IMR-90 (cell line): ENCODE results near the gene PCDHGB1. TPM values are rescaled to one million over a fixed set of nuclear protein-coding genes. Genes with fewer than 3 reads are reported as not detected.

Experiments
- ATAC-seq: fragments of 200-7000 bp; cut with Tn5 transposase; 2 replicates; pipeline ENCODE4 v1.9.1; 2020; ENCODE audit warnings: low read depth, mild to moderate bottlenecking, moderate library complexity
- BruUV-seq: library from RNA; stranded (reverse); fragments of 400-500 nt; replicated peaks from 2 replicates; lab custom pipeline; 2021; lab: Mats Ljungman, UMichigan
- CTCF ChIA-PET: fragments of 300-600 bp; formaldehyde crosslinking; extraction: SDS; loops from one replicate; lab custom pipeline; 2021; ENCODE audit warnings: antibody characterized with exemption; lab: Yijun Ruan, JAX
- POLR2A ChIA-PET: fragments of 300-600 bp; sonication (Branson Sonifier 250); formaldehyde crosslinking; loops from one replicate; lab custom pipeline; 2022; ENCODE audit warnings: antibody characterized with exemption; ENCODE audit not compliant: unreplicated experiment; lab: Charles Lee
- DNase-seq: peaks from one replicate; pipeline ENCODE4 v3.0.0; 2013
- H2AFZ ChIP-seq: replicated peaks from 2 replicates; pipeline ENCODE3; 2013; ENCODE audit warnings: low read length, mild to moderate bottlenecking; ENCODE audit not compliant: poor library complexity
- H2AK5ac ChIP-seq: 2 replicates; pipeline ENCODE4 v1.6.1; 2013; ENCODE audit warnings: low read depth, low read length, inconsistent platforms
- H2AK9ac ChIP-seq: replicated peaks from 2 replicates; pipeline ENCODE3; 2013; ENCODE audit warnings: mild to moderate bottlenecking, low read depth, low read length, moderate library complexity; ENCODE audit not compliant: poor library complexity
- H2BK120ac ChIP-seq: 2 replicates; pipeline ENCODE4 v1.6.1; 2013; ENCODE audit warnings: low read depth, low read length, inconsistent platforms
- H2BK15ac ChIP-seq: 3 replicates; pipeline ENCODE4 v1.6.1; 2013; ENCODE audit warnings: low read depth, low read length, inconsistent platforms
- H2BK20ac ChIP-seq: 2 replicates; pipeline ENCODE4 v1.6.1; 2013; ENCODE audit warnings: low read depth, mild to moderate bottlenecking, inconsistent platforms, low read length, moderate library complexity
- H2BK5ac ChIP-seq: 2 replicates; pipeline ENCODE4 v1.6.1; 2013; ENCODE audit warnings: mild to moderate bottlenecking, low read depth, low read length, inconsistent platforms; ENCODE audit not compliant: poor library complexity, severe bottlenecking
- H3K14ac ChIP-seq: replicated peaks from 2 replicates; pipeline ENCODE4 v1.6.1; 2013; ENCODE audit warnings: low read depth, low read length, inconsistent platforms
- H3K18ac ChIP-seq: 2 replicates; pipeline ENCODE4 v1.6.1; 2013; ENCODE audit warnings: low read depth, low read length, control low read depth
- H3K23ac ChIP-seq: 2 replicates; pipeline ENCODE4 v1.6.1; 2013; ENCODE audit warnings: low read depth, low read length, inconsistent platforms
- H3K27ac ChIP-seq: 2 replicates; pipeline ENCODE4 v1.5.1; 2013; ENCODE audit warnings: mild to moderate bottlenecking, control low read depth, low read length; ENCODE audit not compliant: insufficient read depth
- H3K27me3 ChIP-seq: 2 replicates; pipeline ENCODE4 v1.6.1; 2013; ENCODE audit warnings: low read length; ENCODE audit not compliant: control insufficient read depth, insufficient read depth
- H3K36me3 ChIP-seq: 2 replicates; pipeline ENCODE4 v1.6.1; 2013; ENCODE audit warnings: low read length, mixed read lengths; ENCODE audit not compliant: control insufficient read depth, insufficient read depth
- H3K4ac ChIP-seq: 2 replicates; pipeline ENCODE4 v1.6.1; 2013; ENCODE audit warnings: low read depth, low read length, inconsistent platforms
- H3K4me1 ChIP-seq: 2 replicates; pipeline ENCODE4 v1.6.1; 2013; ENCODE audit warnings: low read length, mixed read lengths; ENCODE audit not compliant: control insufficient read depth, insufficient read depth
- H3K4me2 ChIP-seq: 2 replicates; pipeline ENCODE4 v1.6.1; 2013; ENCODE audit warnings: low read depth, mild to moderate bottlenecking, control low read depth, low read length, moderate library complexity
- H3K4me3 ChIP-seq: 2 replicates; pipeline ENCODE4 v1.5.1; 2013; ENCODE audit warnings: low read depth, mild to moderate bottlenecking, control low read depth, low read length, moderate library complexity; ENCODE audit not compliant: insufficient read depth
- H3K56ac ChIP-seq: 2 replicates; pipeline ENCODE4 v1.6.1; 2013; ENCODE audit warnings: low read length, inconsistent platforms; ENCODE audit not compliant: insufficient read depth; ENCODE audit errors: extremely low read depth
- H3K79me1 ChIP-seq, 2 experiments: 2 replicates each; pipeline ENCODE4 v1.6.1; 2013; ENCODE audit warnings: low read length in 2 of 2, inconsistent platforms in 1 of 2, low read depth in 1 of 2
- H3K9ac ChIP-seq: 2 replicates; pipeline ENCODE4 v1.6.1; 2013; ENCODE audit warnings: low read depth, low read length, control low read depth
- H3K9me1 ChIP-seq: 2 replicates; pipeline ENCODE4 v1.6.1; 2013; ENCODE audit warnings: low read length, inconsistent platforms; ENCODE audit not compliant: insufficient read depth
- H3K9me3 ChIP-seq: 2 replicates; pipeline ENCODE4 v1.6.1; 2013; ENCODE audit warnings: low read length; ENCODE audit not compliant: control insufficient read depth, insufficient read depth
- H4K20me1 ChIP-seq: 2 replicates; pipeline ENCODE4 v1.6.1; 2013; ENCODE audit warnings: low read length, inconsistent platforms; ENCODE audit not compliant: insufficient read depth
- H4K5ac ChIP-seq: 2 replicates; pipeline ENCODE4 v1.6.1; 2013; ENCODE audit warnings: mild to moderate bottlenecking, low read depth, low read length, control low read depth
- H4K8ac ChIP-seq, 2 experiments: 2 replicates each; pipeline ENCODE4 v1.6.1; 2013; ENCODE audit warnings: low read depth in 2 of 2, low read length in 2 of 2, control low read depth in 1 of 2, inconsistent platforms in 1 of 2
- H4K91ac ChIP-seq: 2 replicates; pipeline ENCODE4 v1.6.1; 2013; ENCODE audit warnings: low read depth, low read length, inconsistent platforms; ENCODE audit not compliant: insufficient read depth
- CEBPB ChIP-seq: IDR thresholded peaks from 2 replicates; pipeline ENCODE4 v1.6.1; 2012; ENCODE audit warnings: low read depth, low read length, improper control_type of control experiment
- CHD1 ChIP-seq: IDR thresholded peaks from 2 replicates; pipeline ENCODE4 v1.6.1; 2012; ENCODE audit warnings: low read depth, low read length, improper control_type of control experiment
- ELK1 ChIP-seq: fragments of 150-350 bp; IDR thresholded peaks from 2 replicates; pipeline ENCODE4 v1.6.1; 2016; ENCODE audit warnings: low read depth, mild to moderate bottlenecking, low read length, moderate library complexity, borderline replicate concordance
- MAFK ChIP-seq: IDR thresholded peaks from 2 replicates; pipeline ENCODE4 v1.6.1; 2012; ENCODE audit warnings: low read depth, low read length, improper control_type of control experiment
- MXI1 ChIP-seq: IDR thresholded peaks from 2 replicates; pipeline ENCODE4 v1.6.1; 2012; ENCODE audit warnings: low read depth, mild to moderate bottlenecking, low read length, moderate library complexity, borderline replicate concordance
- NFE2L2 ChIP-seq: fragments of 150-350 bp; IDR thresholded peaks from 2 replicates; pipeline ENCODE4 v1.6.1; 2016; ENCODE audit warnings: low read depth, mild to moderate bottlenecking, low read length
- POLR2A ChIP-seq: IDR thresholded peaks from 2 replicates; pipeline ENCODE4 v1.6.1; 2012; ENCODE audit warnings: mild to moderate bottlenecking, low read depth, low read length
- RCOR1 ChIP-seq: IDR thresholded peaks from 2 replicates; pipeline ENCODE4 v1.6.1; 2012; ENCODE audit warnings: mild to moderate bottlenecking, low read length, improper control_type of control experiment; ENCODE audit not compliant: insufficient replicate concordance
- SMC3 ChIP-seq: fragments of 150-350 bp; IDR thresholded peaks from 2 replicates; pipeline ENCODE4 v1.6.1; 2016; ENCODE audit warnings: low read depth, mild to moderate bottlenecking, antibody characterized with exemption, low read length, moderate library complexity
- USF2 ChIP-seq: fragments of 150-350 bp; IDR thresholded peaks from 2 replicates; pipeline ENCODE4 v1.6.1; 2017; ENCODE audit warnings: mild to moderate bottlenecking, antibody characterized with exemption, low read length, low read depth
- WGBS, 2 experiments: methylation state at CpG; one replicate each; pipeline versions ENCODE4 v1.1.5 to v1.1.7; 2013; ENCODE audit warnings: missing lambda C conversion rate in 2 of 2; ENCODE audit not compliant: insufficient read length in 1 of 2; ENCODE audit errors: extremely low coverage in 2 of 2; 5-methylcytosine and 5-hydroxymethylcytosine counted together
- dilution Hi-C: fragments of 300-500 bp; cut with HindIII; formaldehyde crosslinking; loops from one replicate; pipeline ENCODE4 v1.14.3; 2018; ENCODE audit warnings: low sequenced_read_pairs; ENCODE audit not compliant: unreplicated experiment
- in situ Hi-C: fragments of 300-500 bp; cut with MboI; formaldehyde crosslinking; loops from 3 replicates; pipeline ENCODE4 v1.14.3; 2019; ENCODE audit warnings: low sequenced_read_pairs, inconsistent platforms, mixed read lengths
- intact Hi-C: fragments of 100-400 bp; cut with micrococcal nuclease; formaldehyde crosslinking; loops from 2 replicates; pipeline ENCODE4 v1.10.0; 2022
- polyA plus RNA-seq, 3 experiments: library from polyadenylated mRNA; depleted of rRNA; stranded (reverse); fragments of >200 nt; gene quantifications; 2 replicates each; pipeline ENCODE4 v1.2.3, GENCODE V29; 2012; ENCODE audit warnings: low replicate concordance in 1 of 3
- total RNA-seq: library from RNA; depleted of rRNA; stranded (reverse); fragments of >200 nt; gene quantifications from 2 replicates; pipeline ENCODE4 v1.2.3, GENCODE V29; 2012

Gene PCDHGB1
- total and polyA plus RNA-seq, 2 of the 4 experiments (the other 2 are of a cell fraction), result 1.9 to 3.6 TPM

- H3K27ac ChIP-seq, result no peak overlapping the region
- H3K4ac ChIP-seq, result no peak overlapping the region
- no peak for ATAC-seq
- no peak overlapping the region for H3K23ac ChIP-seq
- no peaks in the 10 kb centered on the region for H3K79me1 ChIP-seq
- H4K20me1 ChIP-seq, result no peaks in the 10 kb centered on the region
- peaks cover 59% of the 10 kb centered on the region for H3K9me3 ChIP-seq
- no peaks in the 10 kb centered on the region for H3K4me1 ChIP-seq
- ChIA-PET POLR2A (no interaction called here), CTCF (no interaction called here)
- no peak for TF ChIP-seq USF2
- no peak for TF ChIP-seq NFE2L2
- no peak for TF ChIP-seq CHD1
- TF ChIP-seq ELK1, result no peak
- TF ChIP-seq SMC3, result no peak
- no peak for TF ChIP-seq POLR2A
- no peak for TF ChIP-seq CEBPB
- TF ChIP-seq MAFK, result no peak
- TF ChIP-seq MXI1, result no peak
- no peak for TF ChIP-seq RCOR1
- no peak overlapping the region for H2BK15ac ChIP-seq
- H2BK5ac ChIP-seq, result no peak overlapping the region
- no peak overlapping the region for H2BK120ac ChIP-seq
- no peaks in the 10 kb centered on the region for H3K27me3 ChIP-seq
- H3K9me1 ChIP-seq, result no peaks in the 10 kb centered on the region
- no peak overlapping the region for H3K9ac ChIP-seq
- H3K4me3 ChIP-seq, result no peak overlapping the region
- DNase-seq, result no peak
- WGBS, 2 experiments, result 64% methylated on average over 13 of the region's 19 CpGs; no CpG with 5 or more reads in 1 of the 2 experiments
- no peak overlapping the region for H4K91ac ChIP-seq
- no peak overlapping the region for H4K8ac ChIP-seq
- BruUV-seq, result no TSS peak
- no peak overlapping the region for H2BK20ac ChIP-seq
- in situ Hi-C loops, result no loop called here
- dilution Hi-C loops, result no loop called here
- H3K4me2 ChIP-seq, result no peak overlapping the region
- no peak overlapping the region for H3K56ac ChIP-seq
- H3K18ac ChIP-seq, result no peak overlapping the region
- no peak overlapping the region for H2AK5ac ChIP-seq
- peak overlapping the region; percentile 28 for H2AFZ ChIP-seq
- peaks cover 5% of the 10 kb centered on the region; the same call in 1 of the 2 replicates for H3K36me3 ChIP-seq
- no peak overlapping the region; the same call in 1 of the 2 replicates for H3K14ac ChIP-seq
- intact Hi-C loops, result no loop called here
- H4K5ac ChIP-seq, result no peak overlapping the region
- H2AK9ac ChIP-seq, result no peak overlapping the region
Observed at GRCh38 chr5:141356950-141357349, 7.1 kb downstream of the PCDHGB1 start.
